K562 (cell line): Measurements from ENCODE around the gene FBXO11. TPM values are rescaled to one million over a fixed set of nuclear protein-coding genes. Genes with fewer than 3 reads are reported as not detected.
A peak's percentile ranks its signal among the peaks of the same experiment; 100 is the strongest.

ENCODE experiments used
- ATAC-seq: fragments of 200-7000 bp; cut with Tn5 transposase; 3 replicates; pipeline ENCODE4 v1.9.1; 2020; ENCODE audit warnings: moderate library complexity
- BruUV-seq: library from RNA; stranded (reverse); fragments of 400-500 nt; replicated peaks from 2 replicates; lab custom pipeline; 2021; lab: Mats Ljungman, UMichigan
- CTCF ChIA-PET: fragments of 300-600 bp; formaldehyde crosslinking; extraction: SDS; loops from one replicate; lab custom pipeline; 2021; ENCODE audit warnings: low intra/inter-chr PET ratio; lab: Yijun Ruan, JAX
- POLR2A ChIA-PET: fragments of 300-600, 350-650 bp; sonication (Branson Sonifier 250); formaldehyde crosslinking; extraction: SDS; loops from one replicate; lab custom pipeline; 2021; ENCODE audit warnings: antibody characterized with exemption, inconsistent platforms; lab: Yijun Ruan, JAX
- DNase-seq, 4 experiments: peaks; one replicate each; pipeline versions ENCODE4 v3.0.0 to v3.0.0-alpha.2; 2011 to 2018; ENCODE audit warnings: low spot score in 3 of 4, mixed read lengths in 3 of 4; ENCODE audit errors: extremely low read depth in 1 of 4
- FAIRE-seq: peaks from 2 replicates; lab custom pipeline; 2011; peaks lifted over from hg19 to GRCh38; lab: Jason Lieb, UNC
- H2AFZ ChIP-seq: 2 replicates; pipeline ENCODE4 v1.6.0; 2011; ENCODE audit warnings: low read depth, low read length, control low read depth, inconsistent platforms
- H3K27ac ChIP-seq: fragments of 200-600 bp; 3 replicates; pipeline ENCODE4 v1.8.0; 2011; ENCODE audit warnings: low read depth, mild to moderate bottlenecking, control low read depth, inconsistent platforms, low read length, moderate library complexity, mixed read lengths; ENCODE audit errors: extremely low read depth
- H3K27me3 ChIP-seq, 2 experiments: fragments of 300-600 bp in 1 of 2; 2 replicates in 1 of 2; 3 replicates in 1 of 2; pipeline versions ENCODE4 v1.6.0 to v1.8.0; 2011; ENCODE audit warnings: inconsistent platforms in 2 of 2, low read length in 2 of 2, mild to moderate bottlenecking in 1 of 2, mixed read lengths in 1 of 2, moderate library complexity in 1 of 2; ENCODE audit not compliant: control insufficient read depth in 2 of 2, insufficient read depth in 2 of 2
- H3K36me3 ChIP-seq: fragments of 300-600 bp; 3 replicates; pipeline ENCODE4 v1.8.0; 2011; ENCODE audit warnings: mild to moderate bottlenecking, low read length, inconsistent platforms; ENCODE audit not compliant: control insufficient read depth, insufficient read depth
- H3K4me1 ChIP-seq, 2 experiments: fragments of 200-600 bp in 1 of 2; replicated peaks in 1 of 2; 2 replicates in 1 of 2; 3 replicates in 1 of 2; pipeline versions ENCODE4 v1.5.1 to v1.8.0; 2011; ENCODE audit warnings: inconsistent platforms in 2 of 2, low read length in 2 of 2, mild to moderate bottlenecking in 1 of 2, mixed read lengths in 1 of 2, moderate library complexity in 1 of 2; ENCODE audit not compliant: control insufficient read depth in 2 of 2, insufficient read depth in 2 of 2
- H3K4me2 ChIP-seq: 2 replicates; pipeline ENCODE4 v1.6.1; 2011; ENCODE audit warnings: low read length, control low read depth, inconsistent platforms, mixed read lengths; ENCODE audit not compliant: insufficient read depth
- H3K4me3 ChIP-seq: fragments of 200-600 bp; sonication (generic), shearing (Covaris generic); 2 replicates; pipeline ENCODE4 v1.5.1; 2016; ENCODE audit warnings: control low read depth, inconsistent platforms
- H3K79me2 ChIP-seq: fragments of 200-600 bp; 3 replicates; pipeline ENCODE4 v1.8.0; 2011; ENCODE audit warnings: low read length, inconsistent platforms; ENCODE audit not compliant: control insufficient read depth, insufficient read depth
- H3K9ac ChIP-seq, 2 experiments: 2 replicates each; pipeline versions ENCODE4 v1.6.0 to v1.6.1; 2011; ENCODE audit warnings: low read depth in 2 of 2, low read length in 2 of 2, control low read depth in 1 of 2, inconsistent platforms in 1 of 2, mild to moderate bottlenecking in 1 of 2, mixed read lengths in 1 of 2; ENCODE audit not compliant: insufficient read depth in 1 of 2
- H3K9me1 ChIP-seq: one replicate; pipeline ENCODE4 v1.6.0; 2011; ENCODE audit warnings: inconsistent platforms, mild to moderate bottlenecking, low read length, moderate library complexity; ENCODE audit not compliant: control insufficient read depth, insufficient read depth
- H3K9me3 ChIP-seq: replicated peaks from 2 replicates; pipeline ENCODE4 v1.5.1; 2011; ENCODE audit warnings: low read depth, low read length, inconsistent platforms; ENCODE audit not compliant: control insufficient read depth, insufficient read depth
- H4K20me1 ChIP-seq: replicated peaks from 2 replicates; pipeline ENCODE4 v1.6.1; 2011; ENCODE audit warnings: low read length, inconsistent platforms, mixed read lengths; ENCODE audit not compliant: control insufficient read depth, insufficient read depth
- DDX20 ChIP-seq: fragments of 450-650 bp; IDR thresholded peaks from 2 replicates; pipeline ENCODE4 v1.6.1; 2016; ENCODE audit warnings: missing genetic modification characterization, low read depth, mild to moderate bottlenecking, missing compliant biosample characterization, moderate library complexity
- EHMT2 ChIP-seq: fragments of 450-650 bp; IDR thresholded peaks from 2 replicates; pipeline ENCODE4 v1.6.1; 2018; ENCODE audit warnings: antibody characterized with exemption
- HINFP ChIP-seq: fragments of 450-650 bp; conservative IDR thresholded peaks from 2 replicates; pipeline ENCODE4 v1.6.1; 2016; ENCODE audit warnings: missing genetic modification characterization, low read depth, mild to moderate bottlenecking, control low read depth, missing compliant biosample characterization
- HNRNPH1 ChIP-seq: fragments of 200-400 bp; formaldehyde crosslinking; optimal IDR thresholded peaks from 2 replicates; pipeline ENCODE3; 2017; ENCODE audit warnings: low read depth, mild to moderate bottlenecking, low read length, moderate library complexity
- HOXB6 ChIP-seq: fragments of 250-450 bp; sonication (Bioruptor Pico); IDR thresholded peaks from 2 replicates; pipeline ENCODE4 v1.5.1; 2022; ENCODE audit warnings: mild to moderate bottlenecking, borderline replicate concordance
- NFXL1 ChIP-seq: fragments of 450-650 bp; formaldehyde crosslinking; IDR thresholded peaks from 2 replicates; pipeline ENCODE4 v1.4.0; 2021; ENCODE audit warnings: mild to moderate bottlenecking
- PHB2 ChIP-seq: fragments of 450-650 bp; IDR thresholded peaks from 2 replicates; pipeline ENCODE4 v1.6.1; 2017; ENCODE audit warnings: low read depth
- PHF20 ChIP-seq: fragments of 450-650 bp; IDR thresholded peaks from 2 replicates; pipeline ENCODE4 v1.6.1; 2018; ENCODE audit not compliant: partially characterized antibody
- POLR2AphosphoS5 ChIP-seq: IDR thresholded peaks from 2 replicates; pipeline ENCODE4 v1.6.1; 2011; ENCODE audit warnings: mild to moderate bottlenecking, low read depth, low read length, moderate library complexity; ENCODE audit not compliant: control insufficient read depth, insufficient read depth
- POLR2G ChIP-seq: fragments of 200-400 bp; formaldehyde crosslinking; IDR thresholded peaks from 2 replicates; pipeline ENCODE4 v1.6.1; 2017; ENCODE audit warnings: low read depth, mild to moderate bottlenecking, antibody characterized with exemption, low read length, moderate library complexity
- RBM17 ChIP-seq: fragments of 200-400 bp; formaldehyde crosslinking; IDR thresholded peaks from 2 replicates; pipeline ENCODE4 v1.6.1; 2017; ENCODE audit warnings: low read depth, mild to moderate bottlenecking, low read length, borderline replicate concordance
- RBM22 ChIP-seq: fragments of 200-400 bp; formaldehyde crosslinking; IDR thresholded peaks from 2 replicates; pipeline ENCODE4 v1.6.1; 2018; ENCODE audit warnings: low read length, low read depth; ENCODE audit not compliant: poor library complexity, severe bottlenecking
- SNRNP70 ChIP-seq: fragments of 200-400 bp; formaldehyde crosslinking; optimal IDR thresholded peaks from 2 replicates; pipeline ENCODE3; 2017; ENCODE audit warnings: low read depth, low read length
- SRSF3 ChIP-seq: fragments of 200-400 bp; formaldehyde crosslinking; IDR thresholded peaks from 2 replicates; pipeline ENCODE4 v1.6.1; 2016; ENCODE audit warnings: mild to moderate bottlenecking, low read length, moderate library complexity; ENCODE audit not compliant: insufficient read depth
- XRCC4 ChIP-seq: IDR thresholded peaks from one replicate; pipeline ENCODE4 v1.6.1; 2011; ENCODE audit not compliant: insufficient read depth, insufficient read length; ENCODE audit errors: extremely low read depth
- ZFP30 ChIP-seq: fragments of 250-450 bp; sonication (Bioruptor Pico); IDR thresholded peaks from 2 replicates; pipeline ENCODE4 v1.8.0; 2022; ENCODE audit warnings: moderate library complexity, mild to moderate bottlenecking, inconsistent platforms, borderline replicate concordance
- ZFX ChIP-seq: sonication (generic); formaldehyde crosslinking; IDR thresholded peaks from 2 replicates; pipeline ENCODE4 v1.8.0; 2022; ENCODE audit warnings: mild to moderate bottlenecking, missing genetic modification reagents, moderate library complexity
- ZNF133 ChIP-seq: fragments of 250-450 bp; sonication (Bioruptor Pico); IDR thresholded peaks from 2 replicates; pipeline ENCODE4 v1.4.0; 2020; ENCODE audit warnings: mild to moderate bottlenecking
- ZNF696 ChIP-seq: fragments of 250-450 bp; sonication (Bioruptor Pico); conservative IDR thresholded peaks from 2 replicates; pipeline ENCODE4 v1.4.0; 2020; ENCODE audit warnings: mild to moderate bottlenecking, moderate library complexity
- ZZZ3 ChIP-seq: fragments of 450-650 bp; IDR thresholded peaks from 2 replicates; pipeline ENCODE4 v1.6.1; 2016; ENCODE audit warnings: antibody characterized with exemption, mild to moderate bottlenecking, moderate library complexity
- WGBS: fragments of 100-300 bp; shearing (Covaris generic); methylation state at CpG from one replicate; pipeline ENCODE4 v1.1.6; 2016; ENCODE audit warnings: low coverage, mixed read lengths; ENCODE audit not compliant: insufficient coverage; ENCODE audit errors: missing lambda C conversion rate; 5-methylcytosine and 5-hydroxymethylcytosine counted together
- in situ Hi-C: fragments of 300-500 bp; cut with MboI; formaldehyde crosslinking; loops from 4 replicates; pipeline ENCODE4 v1.15.0; 2018; ENCODE audit warnings: inconsistent platforms, mixed read lengths
- intact Hi-C: fragments of 100-400 bp; cut with micrococcal nuclease; formaldehyde crosslinking; loops from 2 replicates; pipeline ENCODE4 v1.14.2; 2022
- polyA plus RNA-seq, 8 experiments: library from polyadenylated mRNA; depleted of rRNA in 4 of 8; stranded (reverse) in 5 of 8; unstranded in 3 of 8; fragments of >200 nt; fragmentation: Nextera tagmentation in 2 of 8; fragmentation: Illumina TruSeq in 1 of 8; extraction: Ambion mirVana in 2 of 8; extraction: Trizol in 1 of 8; gene quantifications; 2 replicates each; pipeline versions ENCODE4 v1.2.1 to v1.2.3, GENCODE V29; 2011 to 2014; ENCODE audit warnings: inconsistent platforms in 1 of 8, missing spikeins in 1 of 8
- total RNA-seq, 7 experiments: library from RNA; depleted of rRNA in 6 of 7; stranded (reverse); fragments of >200 nt in 6 of 7; fragmentation: Illumina TruSeq in 2 of 7; extraction: Trizol in 2 of 7; gene quantifications; 2 replicates each; pipeline versions ENCODE4 v1.2.1 to v1.2.3, GENCODE V29; 2011 to 2021; ENCODE audit warnings: low replicate concordance in 1 of 7
- TF ChIP-seq, protein P1 (sequence below): fragments of 250-450 bp; sonication (Bioruptor Pico); IDR thresholded peaks from 2 replicates; pipeline ENCODE4 v1.8.0; 2022; ENCODE audit warnings: moderate library complexity, mild to moderate bottlenecking, inconsistent platforms

FBXO11 gene
- total and polyA plus RNA-seq, 9 of the 15 experiments (the other 6 are each of a cell fraction or from before 2014, with no cell fraction given): 8.8 to 44.5 (median 24.1) TPM

GRCh38 chr2:47815764-47816163, 90.5 kb downstream of the FBXO11 start:
- Histone ChIP-seq H3K4me1 (no peaks in the 10 kb centered on the region), H3K27me3 (no peaks in the 10 kb centered on the region), H2AFZ (no peak overlapping the region), H3K9ac (no peak overlapping the region), H3K4me3 (no peak overlapping the region), H3K4me2 (no peak overlapping the region), H3K36me3 (peaks cover 93% of the 10 kb centered on the region), H3K9me3 (no peaks in the 10 kb centered on the region), H4K20me1 (no peaks in the 10 kb centered on the region), H3K79me2 (no peaks in the 10 kb centered on the region), H3K9me1 (no peaks in the 10 kb centered on the region), H3K27ac (no peak overlapping the region)
- ChIA-PET CTCF (no interaction called here), POLR2A (interaction anchor here (0.6 to 1.1 kb wide), 4 partner anchors 14 to 249 kb away, joined by 3 read pairs; no protein-coding TSS in a partner anchor)
- no TSS peak for BruUV-seq
- DNase-seq (no peak), ATAC-seq (no peak), FAIRE-seq (no peak)
- in situ Hi-C loops (no loop called here), intact Hi-C loops (no loop called here)
- WGBS: 97% methylated on average over 10 of the region's 10 CpGs
- TF ChIP-seq ZZZ3 (no peak), HINFP (tag) (no peak), PHB2 (no peak), ZFP30 (CRISPR knock-in tag) (no peak), ZNF133 (CRISPR knock-in tag) (no peak), POLR2G (peak; percentile 34; the same call in 1 of the 2 replicates), ZFX (CRISPR knock-in tag) (no peak), SRSF3 (no peak), RBM22 (peak; percentile 83), NFXL1 (no peak), ZNF696 (no peak), RBM17 (no peak), DDX20 (tag) (no peak), PHF20 (no peak), SNRNP70 (no peak), POLR2AphosphoS5 (peak; percentile 27; the same call in 1 of the 2 replicates), XRCC4 (no peak), HOXB6 (CRISPR knock-in tag) (no peak), EHMT2 (no peak), HNRNPH1 (no peak)
- TF ChIP-seq, protein P1, sequence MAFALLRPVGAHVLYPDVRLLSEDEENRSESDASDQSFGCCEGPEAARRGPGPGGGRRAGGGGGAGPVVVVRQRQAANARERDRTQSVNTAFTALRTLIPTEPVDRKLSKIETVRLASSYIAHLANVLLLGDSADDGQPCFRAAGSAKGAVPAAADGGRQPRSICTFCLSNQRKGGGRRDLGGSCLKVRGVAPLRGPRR (CRISPR knock-in tag): no peak
